GM19324 (cell line): Measurements from ENCODE around the gene DPYD.

ENCODE experiments used
- ATAC-seq: cut with Tn5 transposase; IDR thresholded peaks from one replicate; pipeline ENCODE4 v1.9.1; 2021; ENCODE audit warnings: mild to moderate bottlenecking, moderate library complexity; ENCODE audit not compliant: unreplicated experiment, low FRiP score

The DPYD gene

DNA sequence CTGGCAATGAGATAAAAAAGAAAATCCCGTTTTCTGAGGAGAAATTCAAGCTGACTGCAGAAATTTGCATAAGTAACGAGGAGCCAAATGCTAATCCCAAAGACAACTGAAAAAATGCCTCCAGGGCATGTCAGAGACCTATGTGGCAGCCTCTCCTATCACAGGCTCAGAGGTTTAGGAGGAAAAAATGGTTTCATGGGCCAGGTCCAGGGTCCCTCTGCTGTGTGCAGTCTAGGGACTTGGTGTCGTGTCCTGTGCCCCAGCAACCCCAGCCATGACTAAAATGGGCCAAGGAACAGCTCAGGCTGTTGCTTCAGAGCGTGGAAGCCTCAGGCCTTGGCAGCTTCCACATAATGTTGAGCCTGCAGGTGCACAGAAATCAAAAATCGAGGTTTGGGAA lies 456.5 kb downstream of the DPYD start:
- no peak for ATAC-seq

DNA sequence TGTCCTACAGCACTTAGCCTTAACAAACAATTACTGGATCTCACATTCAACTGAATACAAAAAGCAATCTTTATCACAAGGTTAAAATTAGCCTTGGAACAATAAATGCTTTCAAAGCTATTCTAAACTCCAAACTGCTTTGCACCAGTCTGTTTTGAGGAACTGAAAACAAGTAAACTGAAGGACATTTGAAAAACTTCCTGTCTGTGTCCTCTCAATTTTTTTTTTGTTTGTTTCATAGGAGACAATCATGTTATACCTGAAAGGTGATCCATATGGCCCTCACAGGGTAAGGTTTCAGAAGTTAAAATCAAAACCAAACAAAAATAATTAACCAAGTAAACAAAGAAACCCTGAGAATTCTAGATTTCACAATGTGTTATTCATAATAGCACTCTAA lies 459.1 kb downstream of the DPYD start:
- peak; percentile 95 for ATAC-seq

DNA sequence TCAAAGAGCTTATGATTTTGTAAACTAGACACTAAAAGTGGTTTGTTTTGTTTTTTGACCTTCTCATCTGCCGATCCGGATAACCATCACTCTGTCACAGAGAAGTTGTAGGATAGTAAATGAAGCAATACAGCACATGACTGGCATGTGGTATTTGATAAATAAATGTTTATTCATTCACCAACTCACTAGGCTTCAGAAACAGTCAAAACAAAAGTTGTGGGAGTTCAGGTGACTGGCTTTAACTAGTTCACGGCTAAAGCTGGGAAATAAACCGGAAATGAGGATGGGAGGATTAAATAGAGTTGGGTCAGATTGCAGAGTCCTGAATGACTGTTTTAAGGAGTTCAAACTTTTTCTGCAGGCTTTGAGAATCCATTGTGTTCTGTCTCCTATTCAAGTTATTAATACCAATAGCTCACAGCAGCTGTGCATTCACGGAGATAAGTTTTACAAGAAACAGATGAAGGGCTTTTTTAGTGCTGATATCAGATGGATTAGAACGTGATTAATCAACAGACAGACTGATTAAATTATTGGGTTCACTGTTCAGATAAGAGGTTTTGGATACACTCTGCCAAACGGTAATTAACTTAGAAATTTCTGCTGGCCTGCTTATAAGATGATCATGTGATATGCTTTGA lies 463.3 kb downstream of the DPYD start:
- no peak for ATAC-seq

DNA sequence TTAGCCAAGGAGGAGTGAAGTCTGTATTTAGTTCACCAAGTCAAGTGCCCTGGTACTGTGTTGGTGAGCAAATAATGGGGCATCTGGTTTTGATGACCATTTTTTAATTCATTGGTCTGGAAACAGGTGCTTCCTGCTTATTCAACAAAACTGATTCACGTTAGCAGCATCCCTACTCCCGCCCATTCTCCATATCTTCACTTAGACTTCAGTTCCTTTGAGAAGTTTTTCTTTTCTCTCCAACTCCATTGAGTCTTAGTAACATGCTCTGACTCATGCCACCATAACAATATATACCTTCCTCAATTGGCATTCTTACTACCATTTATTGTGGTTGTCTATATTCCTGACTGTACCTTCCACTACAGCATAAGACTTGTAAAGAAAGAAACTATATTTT lies 468.9 kb downstream of the DPYD start:
- no peak for ATAC-seq

DNA sequence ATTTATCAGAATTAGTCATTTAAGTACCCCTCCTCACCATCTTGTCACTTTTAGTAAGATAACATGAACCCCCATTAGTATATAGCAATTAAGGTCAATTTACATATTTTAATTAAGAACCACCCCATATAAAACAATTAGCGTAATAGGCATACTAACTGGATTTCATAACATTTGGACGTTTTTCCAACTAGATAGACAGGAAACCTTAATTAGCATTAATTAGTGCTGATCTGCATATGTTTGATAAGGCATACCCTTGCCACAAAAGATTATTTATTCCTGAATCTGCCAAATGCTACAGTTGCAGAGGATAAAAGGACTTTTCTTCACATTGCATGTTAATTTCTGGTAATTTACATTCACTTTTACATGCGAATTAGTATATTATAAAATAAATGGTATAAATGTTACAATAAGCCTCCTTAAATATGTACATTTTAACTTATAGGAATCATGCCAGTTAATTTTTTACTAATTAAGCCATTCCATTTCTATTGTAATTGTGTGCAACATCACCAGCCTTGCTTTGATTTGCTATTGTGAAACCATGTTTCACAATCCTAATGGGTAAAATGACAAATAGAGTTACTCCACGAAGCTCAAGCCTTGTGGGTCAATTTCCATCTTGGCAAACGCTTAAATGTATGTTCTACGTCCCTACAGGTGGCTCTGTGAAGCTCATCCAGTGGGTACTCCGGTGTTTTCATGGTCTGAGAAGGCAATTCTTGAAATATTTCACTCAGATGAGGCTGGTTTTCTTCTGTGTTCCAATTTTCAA lies 469.6 kb downstream of the DPYD start:
- ATAC-seq = no peak

DNA sequence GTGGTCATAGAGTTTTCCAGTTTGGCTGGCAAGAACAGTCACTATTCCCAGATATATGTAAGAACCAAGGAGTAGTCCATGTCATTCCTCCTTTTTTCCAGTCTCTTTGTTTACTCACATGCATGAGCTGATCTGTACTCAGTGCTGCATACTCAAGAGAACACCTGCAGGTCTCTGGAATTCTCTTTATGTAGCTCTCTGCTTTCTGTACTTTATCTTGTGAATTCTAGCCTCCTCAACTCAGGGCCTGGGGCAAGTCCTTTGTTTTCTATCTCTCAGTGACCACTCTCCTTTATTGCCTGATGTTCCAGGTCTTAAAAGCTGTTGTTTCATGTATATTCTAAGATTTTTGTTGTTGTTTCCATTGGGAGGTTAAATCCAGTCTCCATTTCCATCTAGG lies 478.9 kb downstream of the DPYD start:
- no peak for ATAC-seq

DNA sequence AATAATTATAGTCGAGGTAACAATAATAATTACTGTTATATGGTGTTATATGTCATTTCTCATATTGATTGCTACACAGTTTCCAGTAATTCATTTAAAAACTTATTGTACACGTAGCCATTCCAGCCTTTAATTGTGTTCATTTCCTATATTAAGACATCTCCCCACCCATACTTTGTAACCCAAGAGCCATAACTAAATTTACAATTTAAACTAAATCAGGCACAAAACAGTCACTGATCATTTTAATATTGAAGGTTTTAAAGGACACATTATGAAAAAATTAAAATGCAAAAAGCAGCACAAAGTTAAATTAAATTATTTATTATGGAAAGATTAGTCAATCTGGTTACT lies 487.0 kb downstream of the DPYD start:
- no peak for ATAC-seq

DNA sequence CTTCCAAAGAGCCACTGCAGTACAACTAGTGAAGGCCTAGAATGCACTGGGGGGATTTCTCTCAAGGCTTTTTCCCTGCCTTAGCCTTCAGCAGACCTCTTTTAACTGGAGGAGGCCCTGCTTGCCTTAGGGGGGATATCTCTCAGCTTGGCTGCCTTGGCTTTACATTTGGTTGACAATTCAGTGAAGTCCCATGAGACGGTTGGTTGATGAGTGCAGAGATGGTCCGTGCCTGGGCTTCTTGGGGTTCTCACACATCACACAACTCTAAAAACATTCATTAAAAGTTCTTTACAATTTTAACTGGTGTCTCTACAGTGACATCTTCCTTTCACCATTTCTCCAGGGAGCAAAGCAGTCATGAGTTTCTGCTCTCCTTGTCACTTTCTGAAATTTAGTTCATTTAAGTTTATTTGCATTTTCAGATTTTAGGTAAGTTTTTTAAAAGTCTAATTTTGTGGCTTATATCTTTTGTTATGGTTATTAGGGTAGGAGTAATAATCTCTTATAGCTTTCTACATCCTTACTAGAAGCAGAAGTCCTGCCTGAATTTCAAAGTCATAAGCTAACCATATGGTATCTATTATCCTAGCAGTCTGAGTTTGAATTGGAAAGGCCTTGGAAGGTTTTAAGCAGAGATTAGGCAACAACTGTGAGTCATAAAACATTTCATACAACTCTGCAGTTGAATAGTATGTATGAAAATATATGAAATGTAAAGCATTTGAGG lies 487.6 kb downstream of the DPYD start:
- no peak for ATAC-seq

DNA sequence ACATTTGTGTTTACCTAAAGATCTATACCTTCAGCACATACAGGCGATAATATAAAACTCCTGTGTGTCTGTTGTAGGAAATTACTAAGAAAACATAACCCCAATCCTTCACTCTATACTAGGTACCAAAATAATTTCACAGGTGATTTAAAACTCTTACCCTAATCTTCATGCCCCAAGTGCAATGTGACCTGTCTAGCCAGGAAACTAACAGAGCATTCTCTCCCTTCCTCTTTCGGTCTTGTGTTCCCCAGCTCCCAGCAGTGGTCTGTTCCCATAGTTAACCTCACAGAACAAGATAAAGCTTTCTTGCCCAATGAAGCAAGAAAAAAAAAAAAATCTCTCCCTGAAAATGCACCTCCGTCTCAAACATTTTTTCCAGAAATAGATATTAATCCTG lies 493.5 kb downstream of the DPYD start:
- peak; percentile 40 for ATAC-seq

DNA sequence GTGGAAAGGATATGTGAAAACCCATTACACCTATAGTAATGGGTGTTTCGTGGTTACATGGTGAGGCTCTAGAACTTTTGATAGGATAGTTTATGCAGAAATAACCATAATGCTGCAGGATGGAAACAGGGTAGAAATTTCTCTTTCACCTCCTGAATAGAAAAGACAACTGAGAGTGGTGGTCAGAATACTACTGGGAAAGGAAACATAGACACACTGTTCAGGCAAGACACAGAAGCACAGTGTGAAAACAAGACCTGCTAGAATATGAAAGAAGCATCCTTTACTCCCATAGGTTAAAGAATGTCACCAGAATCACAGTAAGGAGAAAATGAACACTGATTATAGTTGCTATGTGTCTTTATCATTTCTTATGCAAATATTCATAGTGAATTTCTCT lies 496.6 kb downstream of the DPYD start:
- ATAC-seq = peak; percentile 69

DNA sequence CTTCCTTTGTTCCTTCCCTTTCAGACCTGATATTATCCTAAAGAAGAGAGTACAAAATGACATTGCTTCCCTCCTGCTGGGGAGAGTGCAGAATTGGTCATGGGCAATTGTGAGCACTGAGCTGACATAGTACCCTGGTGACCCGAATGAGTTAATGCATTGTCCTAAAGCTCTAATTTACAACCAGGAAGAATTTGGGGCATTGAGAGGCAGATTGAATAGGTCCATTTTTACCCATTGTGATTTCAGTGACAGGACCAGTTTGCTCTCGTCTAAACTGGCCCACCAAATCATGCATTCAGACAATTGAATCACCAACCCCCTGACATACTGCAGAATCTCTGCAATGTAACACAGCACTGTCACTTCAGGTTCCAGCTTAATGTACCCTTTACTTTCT lies 497.4 kb downstream of the DPYD start:
- no peak for ATAC-seq

DNA sequence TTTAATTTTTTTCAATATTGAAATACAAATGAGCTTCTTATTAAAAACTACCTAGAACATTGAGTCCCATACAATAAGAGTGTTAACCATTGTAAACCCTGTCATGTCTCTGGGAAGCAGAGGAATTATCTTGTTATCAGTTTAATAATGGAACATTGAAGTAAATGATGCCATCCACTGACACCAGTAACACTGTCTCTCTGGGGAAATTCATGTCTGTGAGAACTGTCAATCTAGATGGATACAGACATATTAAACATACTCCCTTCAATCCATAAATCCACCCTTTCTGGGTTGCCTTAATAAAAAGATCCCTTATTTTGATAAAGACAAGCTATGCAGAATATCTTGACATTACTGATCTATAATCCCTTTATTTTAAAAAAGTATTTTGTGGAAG lies 503.2 kb downstream of the DPYD start:
- ATAC-seq = no peak

DNA sequence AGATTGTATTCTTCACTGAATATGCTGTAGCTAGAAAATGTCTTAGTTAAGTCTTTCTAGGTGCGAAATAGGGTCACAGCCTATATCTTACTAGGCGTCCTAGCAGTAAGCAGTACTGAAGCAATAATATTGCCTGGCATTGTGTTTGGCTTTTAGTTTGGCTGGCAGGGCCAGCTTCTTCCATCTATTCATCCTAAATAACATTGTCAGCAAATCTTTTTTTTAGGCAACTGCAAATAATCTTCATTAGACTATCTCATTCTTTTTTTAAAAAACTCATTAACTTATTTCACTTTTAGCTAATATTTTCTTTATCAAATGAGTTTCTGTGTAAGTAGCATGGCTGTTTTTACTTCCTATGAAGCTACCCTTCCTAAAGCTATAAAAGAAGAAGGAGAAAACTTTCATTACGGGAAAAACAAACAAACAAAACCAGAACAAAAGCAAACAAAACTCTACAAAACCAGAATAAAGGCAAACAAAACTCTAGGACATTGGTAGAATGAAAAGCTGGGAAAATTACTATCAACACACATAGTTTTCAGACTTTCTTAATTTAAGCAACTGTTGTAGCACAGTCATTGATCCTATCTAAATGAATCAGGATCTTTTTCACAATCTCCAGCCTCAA lies 506.0 kb downstream of the DPYD start:
- no peak for ATAC-seq

DNA sequence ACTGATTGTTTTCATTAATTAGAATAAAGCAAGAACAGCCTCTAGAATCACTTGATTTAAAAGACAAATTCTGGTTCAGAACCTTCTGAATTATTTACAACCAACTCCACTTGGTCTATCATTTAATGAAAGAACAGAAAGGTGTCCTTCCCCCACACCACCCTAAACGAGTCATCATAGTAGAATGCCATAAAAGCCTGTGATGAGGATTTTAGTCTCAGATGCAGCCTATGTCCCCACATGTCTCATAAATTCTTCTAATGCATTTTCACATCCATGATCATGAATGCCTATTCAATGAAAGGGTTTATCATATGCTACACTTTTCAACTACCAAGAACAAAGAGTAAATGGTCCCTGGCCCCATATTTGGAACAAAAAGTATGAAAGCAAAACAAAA lies 508.1 kb downstream of the DPYD start:
- ATAC-seq = no peak

DNA sequence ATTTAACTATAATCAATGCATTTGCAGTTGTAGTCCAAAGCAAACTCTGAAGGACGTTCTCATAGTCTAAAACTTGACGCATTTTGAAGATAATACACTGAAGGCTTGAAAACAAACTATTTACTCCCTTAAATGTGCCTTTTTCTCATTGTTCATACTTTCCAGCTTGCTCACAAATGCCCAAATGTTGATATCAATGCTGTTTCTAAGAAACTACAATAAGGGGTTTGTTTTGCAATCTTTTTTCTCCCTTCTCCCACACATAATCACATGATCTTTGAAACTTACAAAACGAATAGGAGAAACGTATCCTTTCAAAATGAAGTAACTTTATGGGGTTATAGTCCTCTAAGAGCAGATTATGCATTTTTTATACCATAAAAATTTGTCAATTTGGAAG lies 508.7 kb downstream of the DPYD start:
- ATAC-seq = no peak

DNA sequence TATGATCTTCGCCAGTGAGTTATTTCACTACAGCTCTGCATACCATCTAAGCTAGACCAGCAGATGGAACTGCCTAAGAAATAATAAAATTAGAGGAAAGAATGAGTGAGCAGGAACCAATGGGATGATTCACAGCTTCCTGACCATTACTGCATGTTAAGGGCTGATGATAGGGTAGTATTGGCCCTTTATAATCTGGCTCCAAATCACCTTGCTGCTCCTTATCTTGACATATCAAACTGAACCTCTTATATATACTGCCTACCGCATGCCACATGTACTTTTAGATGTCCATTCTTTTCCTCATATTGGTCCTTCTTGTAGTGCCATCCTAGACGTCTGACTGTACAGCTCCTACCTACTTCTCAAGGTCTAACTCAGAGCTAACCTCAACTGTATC lies 524.4 kb downstream of the DPYD start:
- no peak for ATAC-seq

DNA sequence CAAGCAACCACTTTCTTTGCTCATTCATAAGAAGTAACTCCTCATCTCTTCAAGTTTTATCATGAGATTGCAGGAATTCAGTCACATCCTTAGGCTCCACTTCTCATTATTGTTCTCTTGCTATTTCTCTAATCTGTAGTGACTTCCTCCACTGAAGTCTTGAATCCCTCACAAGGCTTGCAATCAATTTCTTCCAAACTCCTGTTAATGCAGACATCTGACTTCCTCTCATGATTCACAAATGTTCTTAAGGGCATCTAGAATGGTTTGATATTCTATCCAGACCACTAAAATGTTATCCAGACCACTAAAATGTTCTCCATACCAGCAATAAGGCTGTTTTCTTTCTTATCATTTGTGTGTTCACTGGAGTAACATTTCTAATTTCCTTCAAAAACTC lies 528.1 kb downstream of the DPYD start:
- ATAC-seq = no peak

DNA sequence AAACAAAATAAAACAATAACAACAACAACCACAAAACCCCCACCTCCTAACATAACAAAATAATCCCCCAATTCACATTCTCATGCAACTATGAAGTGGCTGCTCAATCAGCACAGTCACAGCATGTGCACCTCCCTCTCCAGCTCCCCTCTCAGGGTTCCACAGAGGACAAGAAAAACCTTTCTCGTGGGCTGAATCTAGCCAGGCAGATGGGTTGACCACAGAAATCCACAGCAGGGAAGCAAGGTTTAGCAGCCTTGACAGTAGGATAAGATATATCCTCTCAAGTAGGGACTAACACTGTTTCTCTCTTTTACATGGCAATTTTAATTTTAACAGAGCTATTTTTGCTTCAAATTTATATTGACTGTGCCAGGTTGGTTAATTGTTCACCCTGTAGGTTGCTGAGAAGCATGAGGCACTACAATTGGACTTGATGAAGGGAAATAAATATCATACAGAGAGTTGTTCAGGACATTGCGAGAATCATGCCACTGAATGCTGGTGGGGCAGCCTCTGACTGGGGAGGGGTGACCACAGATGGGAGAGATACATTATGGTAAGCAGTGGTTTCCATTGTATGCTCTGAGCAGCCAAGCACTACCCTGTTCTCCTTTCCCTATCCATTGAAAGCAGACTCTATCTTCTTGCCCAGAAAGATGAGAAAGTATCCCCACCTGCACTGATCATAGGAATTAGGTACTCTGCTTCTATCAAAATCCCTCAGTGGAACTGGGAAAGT lies 535.1 kb downstream of the DPYD start:
- ATAC-seq = no peak

DNA sequence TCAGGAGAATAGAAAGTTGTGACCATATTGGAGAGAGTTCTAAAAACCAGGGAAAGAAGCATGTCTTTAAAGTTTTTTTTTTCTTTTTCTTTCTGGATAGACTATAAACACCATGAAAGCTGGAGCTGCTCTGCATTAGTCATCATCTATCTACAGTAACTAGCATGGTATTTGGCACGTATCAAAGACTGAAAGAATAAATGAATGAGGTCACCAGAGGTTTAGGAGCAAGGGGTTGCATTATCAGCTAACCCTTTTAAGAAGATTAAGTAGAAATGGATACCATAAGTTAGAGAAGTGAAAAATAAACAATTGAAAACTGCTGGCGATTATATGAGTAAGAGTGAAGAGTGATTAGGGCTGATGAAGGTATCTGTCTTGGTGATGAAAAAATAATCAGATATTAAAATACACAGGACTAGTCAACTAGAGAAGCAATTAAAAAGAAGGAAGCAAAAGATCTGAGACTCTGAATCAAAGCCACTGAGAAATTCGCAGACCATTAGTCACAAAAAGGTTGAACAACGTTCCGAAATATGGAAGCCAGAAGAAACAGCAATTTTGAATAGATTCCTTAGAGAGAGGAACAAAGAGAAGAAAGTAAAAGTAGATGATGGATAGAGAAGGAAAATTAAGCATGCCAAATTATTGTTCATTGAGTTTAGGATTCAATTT lies 536.4 kb downstream of the DPYD start:
- no peak for ATAC-seq

DNA sequence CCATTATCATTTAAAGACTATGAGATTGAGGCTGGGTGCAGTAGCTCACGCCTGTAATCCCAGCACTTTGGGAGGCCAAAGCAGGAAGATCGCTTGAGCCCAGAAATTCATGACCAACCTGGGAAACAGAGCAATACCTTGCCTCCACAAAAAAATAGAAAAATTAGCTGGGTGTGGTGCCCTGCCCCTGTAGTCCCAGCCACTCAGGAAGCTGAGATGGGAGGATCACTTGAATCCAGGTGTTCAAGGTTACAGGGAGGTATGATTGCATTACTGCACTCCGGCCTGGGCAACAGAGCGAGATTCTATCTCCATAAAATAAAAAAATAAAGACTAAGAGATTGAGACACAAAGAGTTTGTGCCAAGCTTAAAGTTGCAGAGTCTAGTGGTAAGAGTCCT lies 537.0 kb downstream of the DPYD start:
- ATAC-seq = no peak
